Measurements from ENCODE around the gene CCDC188. TPM values are rescaled to one million over a fixed set of nuclear protein-coding genes. Genes with fewer than 3 reads are reported as not detected.

Gene CCDC188
- total and polyA plus RNA-seq, 2 of the 8 experiments (the other 6 are each of a cell fraction or from before 2014, with no cell fraction given): not detected

GRCh38 chr22:20149257-20150250, 1.3 kb downstream of the CCDC188 start:
- Histone ChIP-seq H3K79me1 (ENCODE audit: low read depth, low read length) (no peaks in the 10 kb centered on the region), H2BK15ac (ENCODE audit: low read length) (no peak overlapping the region), H3K36me3 (ENCODE audit: control insufficient read depth in 2 of 4, insufficient read depth in 4 of 4, low read length in 3 of 4) (no peaks in the 10 kb centered on the region), H3K4ac (replicated peaks; ENCODE audit: insufficient read length, low read depth, low read length) (no peak overlapping the region), H3K23ac (ENCODE audit: insufficient read length) (no peak overlapping the region), H3K18ac (ENCODE audit: extremely low read depth, low read length) (no peak overlapping the region), H3K9me3 (ENCODE audit: insufficient read depth in 2 of 2, low read depth in 1 of 2, low read length in 1 of 2) (no peaks in the 10 kb centered on the region), H3K79me2 (ENCODE audit: control insufficient read depth in 1 of 2, insufficient read depth in 2 of 2, low read length in 2 of 2) (no peaks in the 10 kb centered on the region), H3K56ac (replicated peaks; ENCODE audit: insufficient read length, low read depth, low read length) (no peak overlapping the region), H2BK120ac (replicated peaks; ENCODE audit: low read depth, low read length) (no peak overlapping the region), H3K27me3 (replicated peaks in 1 of 4; ENCODE audit: control insufficient read depth in 3 of 4, extremely low read depth in 1 of 4, insufficient read depth in 3 of 4, low read length in 3 of 4) (no peaks in the 10 kb centered on the region), H3K27ac (ENCODE audit: low read depth, low read length) (no peak overlapping the region), H2AK5ac (ENCODE audit: low read depth, low read length) (no peak overlapping the region), H4K5ac (ENCODE audit: insufficient read length, low read depth, low read length) (no peak overlapping the region), H4K91ac (replicated peaks; ENCODE audit: insufficient read length, low read length) (no peak overlapping the region), H2BK20ac (ENCODE audit: low read length) (no peak overlapping the region), H3K4me1 (replicated peaks in 1 of 4; ENCODE audit: control insufficient read depth in 3 of 4, insufficient read depth in 4 of 4, low read length in 3 of 4) (no peaks in the 10 kb centered on the region), H2BK5ac (ENCODE audit: low read depth, low read length) (no peak overlapping the region), H3K23me2 (ENCODE audit: low read depth, low read length) (no peaks in the 10 kb centered on the region), H2BK12ac (ENCODE audit: low read depth, low read length) (no peak overlapping the region), H3K4me2 (ENCODE audit: insufficient read depth in 1 of 2, low read depth in 2 of 2, low read length in 2 of 2) (no peak overlapping the region), H4K8ac (ENCODE audit: extremely low read depth, insufficient read depth, low read length) (no peak overlapping the region), H4K20me1 (replicated peaks in 1 of 2; ENCODE audit: control insufficient read depth in 1 of 2, insufficient read depth in 2 of 2, low read length in 2 of 2) (no peaks in the 10 kb centered on the region), H3K14ac (ENCODE audit: insufficient read length) (no peak overlapping the region), H3K9ac (replicated peaks in 1 of 4; ENCODE audit: extremely low read depth in 1 of 4, low read depth in 3 of 4, low read length in 3 of 4) (no peak overlapping the region), H2AFZ (ENCODE audit: low read length) (no peak overlapping the region), H3K4me3 (ENCODE audit: extremely low read depth in 1 of 4, insufficient read depth in 2 of 4, low read depth in 3 of 4, low read length in 4 of 4) (no peak overlapping the region)
- DNase-seq (ENCODE audit: low read depth in 1 of 2, low spot score in 2 of 2) (no peak), FAIRE-seq (no peak)
- POLR2A ChIA-PET (ENCODE audit: partially characterized antibody): interaction anchor here (0.6 to 2.1 kb wide), 6 partner anchors 12 to 354 kb away, joined by 3 to 10 read pairs (median 3); no protein-coding TSS in a partner anchor
- WGBS, 2 experiments (ENCODE audit: extremely low coverage in 1 of 2, insufficient coverage in 1 of 2, insufficient read length in 1 of 2, insufficient replicate concordance in 2 of 2, low coverage in 1 of 2, low lambda C conversion rate in 2 of 2, missing lambda C conversion rate in 1 of 2): 77% methylated on average over 19 of the region's 32 CpGs; no CpG with 5 or more reads in 1 of the 2 experiments
- CTCF ChIA-PET (ENCODE audit: partially characterized antibody): interaction anchor here (0.5 kb wide), 1 partner anchor 141 kb away, joined by 3 read pairs; no protein-coding TSS in a partner anchor
- TF ChIP-seq MAFK (IDR thresholded peaks at IDR 0.05; ENCODE audit: low read depth, low read length) (no peak), FOSL1 (IDR thresholded peaks at IDR 0.05; ENCODE audit: insufficient read depth, low read depth, low read length) (no peak), SUZ12 (IDR thresholded peaks at IDR 0.05; ENCODE audit: low read length) (no peak), SAP30 (IDR thresholded peaks at IDR 0.05; ENCODE audit: insufficient read depth, insufficient replicate concordance, low read length) (no peak), CTCF (IDR thresholded peaks at IDR 0.05; ENCODE audit: control extremely low read depth in 1 of 3, insufficient read depth in 1 of 3, low read depth in 1 of 3, low read length in 3 of 3) (no peak), TAF1 (IDR thresholded peaks at IDR 0.05; ENCODE audit: low read depth, low read length) (no peak), CHD1 (IDR thresholded peaks at IDR 0.05; ENCODE audit: low read depth, low read length) (no peak), SP1 (IDR thresholded peaks at IDR 0.05; ENCODE audit: low read depth, low read length) (no peak)
